Neural cell (in vitro differentiated cells): ENCODE results near the gene ZFPL1. TPM values are rescaled to one million over a fixed set of nuclear protein-coding genes. Genes with fewer than 3 reads are reported as not detected.

Source experiments
- H2AFZ ChIP-seq: fragments of 200-600, 300-800 bp; sonication (generic), shearing (Covaris generic); 2 replicates; pipeline ENCODE4 v1.6.0; 2014; ENCODE audit warnings: low read depth, mild to moderate bottlenecking, antibody characterized with exemption, low read length, moderate library complexity
- H3F3A ChIP-seq: fragments of 200-600 bp; shearing (Covaris generic); 2 replicates; pipeline ENCODE4 v1.6.1; 2016; ENCODE audit warnings: mild to moderate bottlenecking, moderate library complexity, mixed read lengths, antibody characterized with exemption, low read length; ENCODE audit not compliant: insufficient read depth, poor library complexity, severe bottlenecking
- H3K27ac ChIP-seq: fragments of 200-600, 300-800 bp; sonication (generic), shearing (Covaris generic); 2 replicates; pipeline ENCODE4 v1.5.1; 2014; ENCODE audit warnings: mild to moderate bottlenecking, low read length, moderate library complexity
- H3K27me3 ChIP-seq: fragments of 300-800, 200-600 bp; sonication (generic), shearing (Covaris generic); 2 replicates; pipeline ENCODE4 v1.6.0; 2014; ENCODE audit warnings: mild to moderate bottlenecking, low read depth, low read length, moderate library complexity; ENCODE audit not compliant: insufficient read depth
- H3K36me3 ChIP-seq: fragments of 300-800, 200-600 bp; sonication (generic), shearing (Covaris generic); 2 replicates; pipeline ENCODE4 v1.5.1; 2014; ENCODE audit warnings: mild to moderate bottlenecking, antibody characterized with exemption, low read length, moderate library complexity; ENCODE audit not compliant: insufficient read depth
- H3K4me2 ChIP-seq: fragments of 300-800, 200-600 bp; sonication (generic), shearing (Covaris generic); 2 replicates; pipeline ENCODE4 v1.6.0; 2014; ENCODE audit warnings: mild to moderate bottlenecking, low read length
- H3K4me3 ChIP-seq: fragments of 300-800, 200-600 bp; sonication (generic), shearing (Covaris generic); 2 replicates; pipeline ENCODE4 v1.5.1; 2014; ENCODE audit warnings: mild to moderate bottlenecking, low read length, moderate library complexity
- H3K79me2 ChIP-seq: fragments of 200-600 bp; shearing (Covaris generic); replicated peaks from 2 replicates; pipeline ENCODE4 v1.6.0; 2014; ENCODE audit warnings: mild to moderate bottlenecking, low read length, moderate library complexity; ENCODE audit not compliant: insufficient read depth
- H3K9ac ChIP-seq: fragments of 300-800, 200-600 bp; sonication (generic), shearing (Covaris generic); 2 replicates; pipeline ENCODE4 v1.6.1; 2016; ENCODE audit warnings: mild to moderate bottlenecking, low read length, mixed read lengths
- H3K9me2 ChIP-seq: fragments of 200-600 bp; shearing (Covaris generic); 2 replicates; pipeline ENCODE4 v1.6.1; 2016; ENCODE audit warnings: mild to moderate bottlenecking, low read length, mixed read lengths; ENCODE audit not compliant: insufficient read depth
- H3K9me3 ChIP-seq: fragments of 200-600, 300-800 bp; sonication (generic), shearing (Covaris generic); 2 replicates; pipeline ENCODE4 v1.6.1; 2016; ENCODE audit warnings: mild to moderate bottlenecking, mixed run types, low read length, moderate library complexity, mixed read lengths
- H4K20me1 ChIP-seq: fragments of 200-600 bp; shearing (Covaris generic); 2 replicates; pipeline ENCODE4 v1.6.1; 2016; ENCODE audit warnings: mild to moderate bottlenecking, mixed run types; ENCODE audit not compliant: insufficient read depth
- EP300 ChIP-seq: fragments of 450-650 bp; conservative IDR thresholded peaks from 2 replicates; pipeline ENCODE4 v1.6.1; 2014; ENCODE audit warnings: antibody characterized with exemption, mild to moderate bottlenecking, moderate library complexity; ENCODE audit not compliant: poor library complexity, severe bottlenecking
- EZH2 ChIP-seq: fragments of 200-600, 300-800 bp; shearing (Covaris generic), sonication (generic); IDR thresholded peaks from 2 replicates; pipeline ENCODE4 v1.6.1; 2014; ENCODE audit warnings: antibody characterized with exemption, low read length, borderline replicate concordance, mild to moderate bottlenecking; ENCODE audit not compliant: insufficient read depth, poor library complexity, severe bottlenecking
- MXI1 ChIP-seq: fragments of 450-650 bp; conservative IDR thresholded peaks from 2 replicates; pipeline ENCODE4 v1.6.1; 2014; ENCODE audit warnings: antibody characterized with exemption, mild to moderate bottlenecking; ENCODE audit not compliant: poor library complexity, severe bottlenecking
- POLR2AphosphoS5 ChIP-seq: IDR thresholded peaks from 2 replicates; pipeline ENCODE4 v1.6.1; 2012
- RAD21 ChIP-seq: fragments of 450-650 bp; conservative IDR thresholded peaks from 2 replicates; pipeline ENCODE4 v1.6.1; 2014; ENCODE audit warnings: antibody characterized with exemption, mild to moderate bottlenecking, moderate library complexity
- REST ChIP-seq: IDR thresholded peaks from 2 replicates; pipeline ENCODE4 v1.6.1; 2012; ENCODE audit warnings: borderline replicate concordance
- SMC3 ChIP-seq: fragments of 450-650 bp; conservative IDR thresholded peaks from 2 replicates; pipeline ENCODE4 v1.6.1; 2014; ENCODE audit warnings: antibody characterized with exemption, mild to moderate bottlenecking, moderate library complexity; ENCODE audit not compliant: poor library complexity
- TAF1 ChIP-seq: IDR thresholded peaks from 2 replicates; pipeline ENCODE4 v1.6.1; 2012; ENCODE audit warnings: low read depth
- polyA plus RNA-seq: library from polyadenylated mRNA; depleted of rRNA; stranded (reverse); fragments of >200 nt; gene quantifications from 2 replicates; pipeline ENCODE4 v1.2.3, GENCODE V29; 2014
- TF ChIP-seq, protein P1 (sequence below): fragments of 450-650 bp; IDR thresholded peaks from 2 replicates; pipeline ENCODE4 v1.5.1; 2014; ENCODE audit warnings: antibody characterized with exemption, mild to moderate bottlenecking, moderate library complexity; ENCODE audit not compliant: poor library complexity, severe bottlenecking

The ZFPL1 gene
- polyA plus RNA-seq, 1 donor from 2014 or later: 42.0 TPM

GRCh38 chr11:65071907-65072630, 12.0 kb upstream of the ZFPL1 start:
- Histone ChIP-seq H3K27me3 (no peaks in the 10 kb centered on the region), H3K79me2 (no peaks in the 10 kb centered on the region), H3K4me3 (no peak overlapping the region), H3K36me3 (no peaks in the 10 kb centered on the region), H3K9me3 (no peaks in the 10 kb centered on the region), H3F3A (no peaks in the 10 kb centered on the region), H3K4me2 (no peak overlapping the region), H4K20me1 (no peaks in the 10 kb centered on the region), H3K27ac (no peak overlapping the region), H2AFZ (no peak overlapping the region), H3K9ac (no peak overlapping the region), H3K9me2 (no peaks in the 10 kb centered on the region)
- TF ChIP-seq SMC3 (no peak), MXI1 (no peak), EP300 (no peak), RAD21 (no peak), EZH2 (no peak), TAF1 (no peak), REST (no peak), POLR2AphosphoS5 (no peak)
- TF ChIP-seq, protein P1, sequence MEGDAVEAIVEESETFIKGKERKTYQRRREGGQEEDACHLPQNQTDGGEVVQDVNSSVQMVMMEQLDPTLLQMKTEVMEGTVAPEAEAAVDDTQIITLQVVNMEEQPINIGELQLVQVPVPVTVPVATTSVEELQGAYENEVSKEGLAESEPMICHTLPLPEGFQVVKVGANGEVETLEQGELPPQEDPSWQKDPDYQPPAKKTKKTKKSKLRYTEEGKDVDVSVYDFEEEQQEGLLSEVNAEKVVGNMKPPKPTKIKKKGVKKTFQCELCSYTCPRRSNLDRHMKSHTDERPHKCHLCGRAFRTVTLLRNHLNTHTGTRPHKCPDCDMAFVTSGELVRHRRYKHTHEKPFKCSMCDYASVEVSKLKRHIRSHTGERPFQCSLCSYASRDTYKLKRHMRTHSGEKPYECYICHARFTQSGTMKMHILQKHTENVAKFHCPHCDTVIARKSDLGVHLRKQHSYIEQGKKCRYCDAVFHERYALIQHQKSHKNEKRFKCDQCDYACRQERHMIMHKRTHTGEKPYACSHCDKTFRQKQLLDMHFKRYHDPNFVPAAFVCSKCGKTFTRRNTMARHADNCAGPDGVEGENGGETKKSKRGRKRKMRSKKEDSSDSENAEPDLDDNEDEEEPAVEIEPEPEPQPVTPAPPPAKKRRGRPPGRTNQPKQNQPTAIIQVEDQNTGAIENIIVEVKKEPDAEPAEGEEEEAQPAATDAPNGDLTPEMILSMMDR: no peak

- no peak overlapping the region for H3K4me2 ChIP-seq
These were observed 11.4 kb upstream of the ZFPL1 start for GRCh38 chr11:65072631-65072966.

More at GRCh38 chr11:65072631-65072966, 11.4 kb upstream of the ZFPL1 start:
- Histone ChIP-seq H3K4me3 (no peak overlapping the region), H4K20me1 (no peaks in the 10 kb centered on the region), H3K79me2 (no peaks in the 10 kb centered on the region), H3K9me2 (no peaks in the 10 kb centered on the region), H3K36me3 (no peaks in the 10 kb centered on the region), H3K27me3 (no peaks in the 10 kb centered on the region), H3K9me3 (no peaks in the 10 kb centered on the region), H2AFZ (no peak overlapping the region), H3K27ac (no peak overlapping the region), H3K9ac (no peak overlapping the region), H3F3A (no peaks in the 10 kb centered on the region)
- TF ChIP-seq, protein P1: no peak
- TF ChIP-seq POLR2AphosphoS5: no peak
- no peak for TF ChIP-seq EP300
- TF ChIP-seq TAF1: no peak
- no peak for TF ChIP-seq SMC3
- TF ChIP-seq REST: no peak
- no peak for TF ChIP-seq MXI1
- TF ChIP-seq RAD21: no peak
- no peak for TF ChIP-seq EZH2
